Measurements from ENCODE around the gene SLC38A2.

The SLC38A2 gene

DNA sequence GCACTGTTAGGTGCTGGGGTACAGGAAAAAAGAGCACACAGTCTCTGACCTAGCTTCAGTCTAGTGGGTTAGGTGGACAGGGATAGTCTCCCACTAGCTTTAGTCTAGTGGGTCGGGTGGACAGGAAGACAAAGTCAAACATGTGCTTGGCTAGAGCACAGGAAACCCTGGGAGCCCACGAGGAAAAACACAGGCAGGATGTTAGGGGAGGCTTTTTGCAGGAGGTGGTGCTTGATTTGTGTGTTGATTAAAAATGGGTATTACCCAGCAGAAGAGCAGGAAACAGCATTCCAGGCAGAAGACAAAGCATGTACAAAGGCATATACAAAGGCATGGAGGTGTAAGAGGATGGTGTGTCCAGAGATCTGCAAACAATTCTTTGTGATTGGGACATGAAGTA is 23.3 kb downstream of the SLC38A2 start:
- H3K4me2 ChIP-seq (ENCODE audit: low read depth, low read length, poor library complexity, severe bottlenecking): no peak overlapping the region
- TF ChIP-seq EZH2phosphoT487 (IDR thresholded peaks at IDR 0.05; ENCODE audit: borderline replicate concordance): no peak
- TF ChIP-seq, protein P1, sequence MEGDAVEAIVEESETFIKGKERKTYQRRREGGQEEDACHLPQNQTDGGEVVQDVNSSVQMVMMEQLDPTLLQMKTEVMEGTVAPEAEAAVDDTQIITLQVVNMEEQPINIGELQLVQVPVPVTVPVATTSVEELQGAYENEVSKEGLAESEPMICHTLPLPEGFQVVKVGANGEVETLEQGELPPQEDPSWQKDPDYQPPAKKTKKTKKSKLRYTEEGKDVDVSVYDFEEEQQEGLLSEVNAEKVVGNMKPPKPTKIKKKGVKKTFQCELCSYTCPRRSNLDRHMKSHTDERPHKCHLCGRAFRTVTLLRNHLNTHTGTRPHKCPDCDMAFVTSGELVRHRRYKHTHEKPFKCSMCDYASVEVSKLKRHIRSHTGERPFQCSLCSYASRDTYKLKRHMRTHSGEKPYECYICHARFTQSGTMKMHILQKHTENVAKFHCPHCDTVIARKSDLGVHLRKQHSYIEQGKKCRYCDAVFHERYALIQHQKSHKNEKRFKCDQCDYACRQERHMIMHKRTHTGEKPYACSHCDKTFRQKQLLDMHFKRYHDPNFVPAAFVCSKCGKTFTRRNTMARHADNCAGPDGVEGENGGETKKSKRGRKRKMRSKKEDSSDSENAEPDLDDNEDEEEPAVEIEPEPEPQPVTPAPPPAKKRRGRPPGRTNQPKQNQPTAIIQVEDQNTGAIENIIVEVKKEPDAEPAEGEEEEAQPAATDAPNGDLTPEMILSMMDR (conservative IDR thresholded peaks at IDR 0.05; ENCODE audit: low read length): no peak

DNA sequence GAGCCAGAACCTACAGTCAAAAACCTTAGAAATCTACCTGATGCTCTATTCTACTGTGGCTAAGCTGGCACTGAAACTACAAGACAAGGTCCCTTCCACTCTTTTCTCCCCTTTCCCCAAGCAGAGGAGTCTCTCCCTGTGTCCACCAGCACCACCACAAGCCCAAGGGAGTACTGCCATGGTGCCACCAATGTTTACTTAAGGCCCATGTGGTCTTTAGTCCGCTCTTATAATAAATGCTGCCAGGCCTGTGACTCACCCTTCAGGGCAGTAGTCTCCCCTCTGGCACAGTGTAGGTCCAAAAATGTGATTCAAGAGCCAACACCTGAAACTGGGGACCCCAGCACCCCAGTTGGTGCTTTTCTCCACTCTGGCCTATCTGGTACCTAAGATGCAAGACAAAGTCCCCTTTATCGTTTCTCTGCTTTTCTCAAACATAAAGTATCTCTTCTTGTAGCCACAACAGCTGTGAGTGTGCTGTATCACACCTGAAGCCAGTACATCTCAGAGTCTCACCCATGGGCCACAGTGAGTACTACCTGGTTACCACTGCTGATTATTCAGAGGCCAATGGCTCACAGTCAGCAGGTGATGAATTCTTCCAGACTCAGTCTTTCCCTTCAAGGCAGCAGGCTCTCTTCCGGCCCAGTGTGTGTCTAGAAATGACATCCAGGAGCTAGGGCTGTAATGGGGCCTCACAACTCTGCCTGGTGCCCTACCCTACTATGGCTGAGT is 29.3 kb downstream of the SLC38A2 start:
- no peak overlapping the region for H3K9ac ChIP-seq (ENCODE audit: low read depth, low read length, poor library complexity, severe bottlenecking)

More for the DNA sequence above, 23.3 kb downstream of the SLC38A2 start:
- H3F3A ChIP-seq (ENCODE audit: low read depth): no peaks in the 10 kb centered on the region
- no peak overlapping the region for H3K4me3 ChIP-seq (ENCODE audit: low read length, poor library complexity, severe bottlenecking)
- no peak overlapping the region for H2AFZ ChIP-seq (ENCODE audit: low read length)
- H3K9ac ChIP-seq (ENCODE audit: low read depth, low read length, poor library complexity, severe bottlenecking): no peak overlapping the region
- H3K79me2 ChIP-seq (ENCODE audit: insufficient read depth, low read length): no peaks in the 10 kb centered on the region
- H3K36me3 ChIP-seq (ENCODE audit: insufficient read depth, low read length): no peaks in the 10 kb centered on the region
- no peaks in the 10 kb centered on the region for H4K20me1 ChIP-seq (ENCODE audit: insufficient read depth, low read length, poor library complexity, severe bottlenecking)
- H3K9me3 ChIP-seq (ENCODE audit: insufficient read depth, low read depth, low read length): no peaks in the 10 kb centered on the region
- H3K9me2 ChIP-seq (replicated peaks; ENCODE audit: low read depth, low read length): no peaks in the 10 kb centered on the region
- H3K4me1 ChIP-seq (ENCODE audit: insufficient read depth, low read length, poor library complexity, severe bottlenecking): peaks cover 16% of the 10 kb centered on the region
- no peaks in the 10 kb centered on the region for H3K27me3 ChIP-seq (ENCODE audit: insufficient read depth, low read length, poor library complexity, severe bottlenecking)

DNA sequence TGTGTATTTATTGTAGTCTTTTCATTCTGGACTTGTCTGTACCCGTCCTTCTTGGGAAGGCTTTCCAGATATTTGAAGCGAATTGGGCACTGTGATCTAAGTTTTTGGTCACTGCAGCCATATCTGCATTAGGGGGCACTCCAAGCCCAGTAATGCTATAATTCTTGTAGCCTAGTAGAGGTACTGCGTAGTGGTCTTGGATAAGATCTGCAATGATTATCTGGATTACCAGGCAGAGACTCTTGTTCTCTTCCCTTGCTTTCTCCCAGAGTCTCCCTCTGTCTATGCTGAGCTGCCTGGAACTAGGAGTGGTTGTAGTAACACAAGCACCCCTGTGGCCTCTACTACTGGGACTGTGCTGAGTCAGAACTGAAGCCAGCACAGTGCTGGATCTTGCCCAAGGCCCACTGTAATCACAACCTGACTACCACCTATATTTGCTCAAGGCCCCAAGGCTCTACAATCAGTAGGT is 30.0 kb downstream of the SLC38A2 start:
- no peak for TF ChIP-seq EZH2phosphoT487 (IDR thresholded peaks at IDR 0.05; ENCODE audit: borderline replicate concordance)
- TF ChIP-seq, protein P1 (conservative IDR thresholded peaks at IDR 0.05; ENCODE audit: low read length): peak; percentile 86
- Histone ChIP-seq H3K27me3 (ENCODE audit: insufficient read depth, low read length, poor library complexity, severe bottlenecking) (no peaks in the 10 kb centered on the region), H3K4me1 (ENCODE audit: insufficient read depth, low read length, poor library complexity, severe bottlenecking) (no peaks in the 10 kb centered on the region), H3K79me2 (ENCODE audit: insufficient read depth, low read length) (no peaks in the 10 kb centered on the region), H3F3A (ENCODE audit: low read depth) (no peaks in the 10 kb centered on the region), H3K9me2 (replicated peaks; ENCODE audit: low read depth, low read length) (no peaks in the 10 kb centered on the region), H3K36me3 (ENCODE audit: insufficient read depth, low read length) (no peaks in the 10 kb centered on the region), H2AFZ (ENCODE audit: low read length) (no peak overlapping the region), H3K9ac (ENCODE audit: low read depth, low read length, poor library complexity, severe bottlenecking) (no peak overlapping the region), H4K20me1 (ENCODE audit: insufficient read depth, low read length, poor library complexity, severe bottlenecking) (no peaks in the 10 kb centered on the region), H3K4me2 (ENCODE audit: low read depth, low read length, poor library complexity, severe bottlenecking) (no peak overlapping the region), H3K9me3 (ENCODE audit: insufficient read depth, low read depth, low read length) (no peaks in the 10 kb centered on the region), H3K4me3 (ENCODE audit: low read length, poor library complexity, severe bottlenecking) (no peak overlapping the region)

More for the DNA sequence above, 29.3 kb downstream of the SLC38A2 start:
- H3K4me2 ChIP-seq (ENCODE audit: low read depth, low read length, poor library complexity, severe bottlenecking): no peak overlapping the region
- H3K79me2 ChIP-seq (ENCODE audit: insufficient read depth, low read length): no peaks in the 10 kb centered on the region
- H2AFZ ChIP-seq (ENCODE audit: low read length): no peak overlapping the region
- H3K4me3 ChIP-seq (ENCODE audit: low read length, poor library complexity, severe bottlenecking): no peak overlapping the region
- H3K36me3 ChIP-seq (ENCODE audit: insufficient read depth, low read length): no peaks in the 10 kb centered on the region
- no peaks in the 10 kb centered on the region for H3K9me2 ChIP-seq (replicated peaks; ENCODE audit: low read depth, low read length)
- H3K9me3 ChIP-seq (ENCODE audit: insufficient read depth, low read depth, low read length): no peaks in the 10 kb centered on the region
- TF ChIP-seq EZH2phosphoT487 (IDR thresholded peaks at IDR 0.05; ENCODE audit: borderline replicate concordance): no peak
- TF ChIP-seq, protein P1 (conservative IDR thresholded peaks at IDR 0.05; ENCODE audit: low read length): no peak
- no peaks in the 10 kb centered on the region for H3K4me1 ChIP-seq (ENCODE audit: insufficient read depth, low read length, poor library complexity, severe bottlenecking)
- no peaks in the 10 kb centered on the region for H3F3A ChIP-seq (ENCODE audit: low read depth)
- H3K27me3 ChIP-seq (ENCODE audit: insufficient read depth, low read length, poor library complexity, severe bottlenecking): no peaks in the 10 kb centered on the region
- no peaks in the 10 kb centered on the region for H4K20me1 ChIP-seq (ENCODE audit: insufficient read depth, low read length, poor library complexity, severe bottlenecking)
